LNCaP clone FGC (cell line): ENCODE results near the gene TGFB1.

Source experiments
- DNase-seq: peaks from one replicate; pipeline ENCODE4 v3.0.0-alpha.2; 2011; ENCODE audit warnings: low read depth
- H3K4me3 ChIP-seq: 2 replicates; pipeline ENCODE4 v1.5.1; 2011; ENCODE audit warnings: mild to moderate bottlenecking, low read depth, low read length, control low read depth
- TF ChIP-seq, protein P1 (sequence below): IDR thresholded peaks from 2 replicates; pipeline ENCODE4 v1.5.1; 2012; ENCODE audit warnings: mild to moderate bottlenecking; ENCODE audit not compliant: control insufficient read depth, insufficient read depth; ENCODE audit errors: extremely low read depth

The TGFB1 gene

DNA sequence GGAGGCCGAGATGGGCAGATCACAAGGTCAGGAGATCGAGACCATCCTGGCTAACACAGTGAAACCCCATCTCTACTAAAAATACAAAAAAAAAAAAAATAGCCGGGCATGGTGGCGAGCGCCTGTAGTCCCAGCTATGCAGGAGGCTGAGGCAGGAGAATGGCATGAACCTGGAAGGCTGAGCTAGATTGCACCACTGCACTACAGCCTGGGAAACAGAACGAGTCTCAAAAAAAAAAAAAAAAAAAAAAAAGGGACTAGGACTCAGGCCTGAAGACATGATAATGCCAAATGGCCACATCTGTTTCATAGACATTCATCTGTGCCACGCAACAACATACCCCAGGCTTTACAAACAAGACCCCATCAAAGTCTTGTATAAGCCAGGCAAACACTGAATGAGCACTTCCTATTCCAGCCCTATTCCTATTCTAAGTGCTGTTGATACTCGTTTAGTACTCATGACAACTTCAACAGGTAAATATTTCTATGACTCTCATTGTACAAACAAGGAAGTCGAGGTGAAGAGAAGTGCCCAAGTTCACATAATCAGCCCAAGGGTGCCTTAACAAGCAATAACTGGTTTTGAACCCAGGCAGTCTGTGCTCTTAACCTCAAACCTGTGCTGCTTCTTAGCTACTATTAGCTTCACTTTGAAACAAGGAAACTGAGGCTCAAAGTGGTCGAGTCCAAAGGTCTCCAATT, 8.6 kb upstream of the TGFB1 start:
- TF ChIP-seq, protein P1, sequence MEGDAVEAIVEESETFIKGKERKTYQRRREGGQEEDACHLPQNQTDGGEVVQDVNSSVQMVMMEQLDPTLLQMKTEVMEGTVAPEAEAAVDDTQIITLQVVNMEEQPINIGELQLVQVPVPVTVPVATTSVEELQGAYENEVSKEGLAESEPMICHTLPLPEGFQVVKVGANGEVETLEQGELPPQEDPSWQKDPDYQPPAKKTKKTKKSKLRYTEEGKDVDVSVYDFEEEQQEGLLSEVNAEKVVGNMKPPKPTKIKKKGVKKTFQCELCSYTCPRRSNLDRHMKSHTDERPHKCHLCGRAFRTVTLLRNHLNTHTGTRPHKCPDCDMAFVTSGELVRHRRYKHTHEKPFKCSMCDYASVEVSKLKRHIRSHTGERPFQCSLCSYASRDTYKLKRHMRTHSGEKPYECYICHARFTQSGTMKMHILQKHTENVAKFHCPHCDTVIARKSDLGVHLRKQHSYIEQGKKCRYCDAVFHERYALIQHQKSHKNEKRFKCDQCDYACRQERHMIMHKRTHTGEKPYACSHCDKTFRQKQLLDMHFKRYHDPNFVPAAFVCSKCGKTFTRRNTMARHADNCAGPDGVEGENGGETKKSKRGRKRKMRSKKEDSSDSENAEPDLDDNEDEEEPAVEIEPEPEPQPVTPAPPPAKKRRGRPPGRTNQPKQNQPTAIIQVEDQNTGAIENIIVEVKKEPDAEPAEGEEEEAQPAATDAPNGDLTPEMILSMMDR = no peak
- H3K4me3 ChIP-seq = no peak overlapping the region
- DNase-seq = no peak

DNA sequence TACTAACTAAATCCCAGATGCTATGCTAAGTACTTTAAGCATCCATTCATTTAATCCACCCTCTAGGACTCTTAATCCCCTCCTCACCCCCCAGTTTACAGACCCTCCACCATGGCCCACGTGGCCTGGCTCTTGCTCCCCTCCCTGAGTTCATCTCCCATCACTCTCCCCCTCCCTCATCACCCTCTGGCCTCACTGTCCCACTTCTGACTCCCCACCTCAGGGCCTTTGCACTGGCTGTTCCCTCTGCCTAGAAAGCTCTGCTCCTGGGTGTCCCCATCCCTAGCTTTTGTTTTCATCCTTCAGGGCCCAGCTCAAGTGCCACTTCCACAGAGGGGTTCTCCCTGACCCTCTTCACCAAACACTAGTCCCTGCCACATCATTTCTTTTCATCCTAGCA, 6.0 kb upstream of the TGFB1 start:
- no peak for DNase-seq
- TF ChIP-seq, protein P1 = no peak
- H3K4me3 ChIP-seq = no peak overlapping the region

DNA sequence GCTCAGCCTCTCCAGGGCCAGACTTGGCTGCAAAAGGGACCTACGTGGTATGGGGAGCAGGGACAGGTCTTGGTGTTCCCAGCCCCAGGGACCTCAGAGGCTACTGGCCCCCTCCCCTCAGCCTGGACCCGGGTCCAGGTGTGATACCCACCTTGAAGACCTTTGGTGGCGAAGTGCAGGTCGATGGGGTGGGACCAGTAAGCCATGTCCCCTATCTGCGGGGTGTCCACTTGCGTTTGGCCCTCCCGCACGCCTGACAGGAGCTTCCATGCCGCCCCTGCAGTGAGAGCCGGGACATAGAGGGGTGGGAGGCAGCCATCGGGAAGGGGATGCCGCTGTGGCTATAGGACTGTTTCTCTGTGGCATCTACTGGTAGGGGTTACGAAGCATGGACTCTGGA, 4.0 kb upstream of the TGFB1 start:
- H3K4me3 ChIP-seq = no peak overlapping the region
- DNase-seq = no peak
- TF ChIP-seq, protein P1 = no peak

DNA sequence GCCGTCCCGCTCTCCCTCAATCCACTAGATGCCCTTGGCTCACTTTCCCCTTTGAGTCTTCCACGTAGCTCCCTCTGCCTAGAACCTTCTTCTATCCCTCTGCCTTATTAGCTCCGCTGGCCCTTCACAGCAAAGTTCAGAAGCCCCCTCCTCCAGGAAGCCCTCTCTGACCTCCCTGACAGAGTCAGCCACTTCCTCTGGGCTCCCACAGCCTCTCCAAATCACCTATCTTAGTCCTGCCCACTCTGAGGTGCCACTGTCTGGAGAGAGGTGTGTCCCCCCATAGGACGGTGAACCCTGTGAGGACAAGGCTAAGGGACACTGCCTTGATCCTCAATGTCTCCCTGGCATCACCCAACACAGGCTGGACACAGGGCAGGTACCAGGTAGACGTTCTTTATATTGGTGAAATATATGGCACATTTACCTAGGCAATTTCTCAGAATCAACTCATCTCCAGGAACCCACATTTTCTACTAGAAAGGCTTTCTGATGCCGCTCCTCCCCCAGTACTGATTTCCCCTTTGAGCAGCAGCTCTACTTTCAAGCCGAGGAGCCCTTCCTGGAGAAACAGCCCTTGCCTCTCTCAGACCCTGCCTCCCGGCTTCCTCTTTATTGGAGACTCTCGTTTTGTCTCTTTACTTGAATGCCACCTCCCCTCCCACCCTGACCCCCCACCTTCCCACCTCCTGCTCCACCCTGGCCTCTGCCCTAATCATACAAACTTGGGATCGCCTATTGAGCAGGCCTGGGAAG, 3.4 kb upstream of the TGFB1 start:
- DNase-seq = no peak
- TF ChIP-seq, protein P1 = no peak
- H3K4me3 ChIP-seq = no peak overlapping the region

DNA sequence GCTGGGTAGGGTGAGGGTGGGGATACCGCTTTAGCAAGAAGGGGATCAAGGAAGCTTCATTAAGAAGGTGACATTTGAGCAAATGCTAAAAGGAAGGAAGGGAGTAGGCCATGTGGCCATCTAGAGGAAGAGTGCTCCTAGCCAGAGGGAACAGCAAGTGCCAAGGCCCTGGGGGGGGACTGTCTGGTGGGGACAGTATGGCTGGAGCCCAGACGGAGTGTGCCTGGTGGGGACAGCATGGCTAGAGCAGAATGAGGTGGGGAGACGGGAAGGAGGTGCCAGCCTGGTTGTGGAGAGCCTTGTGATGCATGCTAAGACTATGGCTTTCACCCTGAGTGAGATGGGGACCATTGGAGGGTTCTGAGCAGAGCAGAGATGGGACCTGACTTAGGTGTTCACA, 2.1 kb upstream of the TGFB1 start:
- TF ChIP-seq, protein P1 = no peak
- no peak overlapping the region for H3K4me3 ChIP-seq
- no peak for DNase-seq

DNA sequence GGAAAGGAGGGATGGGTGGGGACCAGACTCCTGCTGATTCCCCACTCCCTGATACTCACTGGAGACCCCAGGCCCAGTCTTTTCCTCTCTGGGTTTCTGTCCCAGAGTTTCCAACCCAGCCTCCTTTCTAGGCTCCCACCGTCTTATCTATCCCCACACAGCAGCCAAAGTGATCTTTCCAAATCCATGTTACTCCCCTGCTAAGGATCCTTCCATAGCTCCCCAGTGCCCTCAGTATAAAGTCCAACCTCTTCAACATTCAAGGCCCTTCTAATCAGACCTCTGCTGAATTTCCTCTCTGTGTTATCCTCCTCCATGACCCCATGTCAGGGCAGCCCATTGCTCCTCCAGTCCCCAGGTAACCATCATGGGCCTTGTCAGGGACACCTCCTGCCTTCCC, 1.3 kb upstream of the TGFB1 start:
- no peak overlapping the region for H3K4me3 ChIP-seq
- TF ChIP-seq, protein P1 = no peak
- DNase-seq = no peak
